SH-SY5Y (cell line): Measurements from ENCODE around the gene PAQR5.

Source experiments
- GATA2 ChIP-seq: IDR thresholded peaks from 2 replicates; pipeline ENCODE4 v1.6.1; 2011; ENCODE audit warnings: mild to moderate bottlenecking, low read depth, low read length
- GATA3 ChIP-seq: IDR thresholded peaks from 2 replicates; pipeline ENCODE4 v1.6.1; 2011; ENCODE audit warnings: low read depth, mild to moderate bottlenecking, low read length, moderate library complexity

DNA sequence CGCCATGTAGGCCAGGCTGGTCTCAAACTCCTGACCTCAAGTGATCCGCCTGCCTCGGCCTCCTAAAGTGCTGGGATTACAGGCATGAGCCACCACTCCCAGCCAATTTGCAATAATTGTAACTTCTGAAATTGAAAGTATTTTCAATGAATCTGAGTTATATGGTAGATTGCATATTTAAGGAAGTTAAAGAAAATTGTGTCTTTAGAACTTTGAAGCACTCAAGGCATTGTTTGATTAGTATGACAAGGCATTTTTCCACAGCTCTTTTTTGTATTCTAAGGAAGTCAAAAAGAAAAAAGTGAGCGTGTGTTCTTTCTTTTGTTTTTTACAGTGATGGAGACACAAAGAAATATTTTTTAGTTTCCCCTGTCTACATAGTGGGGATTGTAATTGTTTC is 138.2 kb downstream of the PAQR5 start:
- TF ChIP-seq GATA3 (no peak), GATA2 (no peak)
